Esophagus muscularis mucosa (tissue), 4 donors: ENCODE measurements around the gene L2HGDH.

ENCODE experiments used
- CTCF ChIP-seq, 3 experiments: fragments of 200-600 bp in 2 of 3; fragments of 450-650 bp in 1 of 3; sonication (generic) in 2 of 3; IDR thresholded peaks; one replicate each; pipeline ENCODE4 v1.5.1; 2017 to 2019; ENCODE audit warnings: antibody characterized with exemption in 3 of 3, mild to moderate bottlenecking in 2 of 3, moderate library complexity in 1 of 3
- EP300 ChIP-seq: sonication (generic); formaldehyde crosslinking; IDR thresholded peaks from one replicate; pipeline ENCODE4 v1.6.1; 2017; ENCODE audit warnings: antibody characterized with exemption
- POLR2A ChIP-seq: fragments of 450-650 bp; IDR thresholded peaks from one replicate; pipeline ENCODE4 v1.6.1; 2017; ENCODE audit warnings: antibody characterized with exemption, moderate library complexity, mild to moderate bottlenecking, low read depth
- POLR2AphosphoS5 ChIP-seq, 2 donors: sonication (generic); formaldehyde crosslinking; IDR thresholded peaks; one replicate each; pipeline ENCODE4 v1.6.1; 2017; ENCODE audit warnings: antibody characterized with exemption in 2 of 2

GRCh38 chr14:50311337-50311971, 575 bp downstream of the L2HGDH start:
- peak; percentile 36 to 58 (median 49) for TF ChIP-seq CTCF (IDR thresholded peaks at IDR 0.05)
- no peak for TF ChIP-seq POLR2A
- no peak for TF ChIP-seq POLR2AphosphoS5 (IDR thresholded peaks at IDR 0.05)
- no peak for TF ChIP-seq EP300
